Astrocyte (in vitro differentiated cells and primary cell): ENCODE data around the gene NACC1. TPM values are rescaled to one million over a fixed set of nuclear protein-coding genes. Genes with fewer than 3 reads are reported as not detected.

Experiments
- DNase-seq: peaks from one replicate; pipeline ENCODE4 v3.0.0-alpha.2; 2010; ENCODE audit warnings: low read depth
- FAIRE-seq: peaks from 2 replicates; lab custom pipeline; 2011; peaks lifted over from hg19 to GRCh38; lab: Jason Lieb, UNC
- H2AFZ ChIP-seq: 2 replicates; pipeline ENCODE4 v1.6.0; 2012; ENCODE audit warnings: low read depth, low read length, inconsistent platforms
- H3K27ac ChIP-seq: 2 replicates; pipeline ENCODE4 v1.5.1; 2011; ENCODE audit warnings: low read depth, low read length, inconsistent platforms
- H3K27me3 ChIP-seq: 2 replicates; pipeline ENCODE4 v1.6.0; 2011; ENCODE audit warnings: low read length, inconsistent platforms; ENCODE audit not compliant: insufficient read depth
- H3K36me3 ChIP-seq: 2 replicates; pipeline ENCODE4 v1.5.1; 2011; ENCODE audit warnings: low read length, inconsistent platforms; ENCODE audit not compliant: insufficient read depth
- H3K4me1 ChIP-seq: 2 replicates; pipeline ENCODE4 v1.5.1; 2011; ENCODE audit warnings: low read length, inconsistent platforms; ENCODE audit not compliant: insufficient read depth
- H3K4me2 ChIP-seq: 2 replicates; pipeline ENCODE4 v1.6.0; 2012; ENCODE audit warnings: low read length, inconsistent platforms
- H3K4me3 ChIP-seq: 2 replicates; pipeline ENCODE4 v1.5.1; 2011; ENCODE audit warnings: low read depth, mild to moderate bottlenecking, low read length, inconsistent platforms; ENCODE audit not compliant: insufficient read depth
- H3K79me2 ChIP-seq: 2 replicates; pipeline ENCODE4 v1.6.0; 2012; ENCODE audit warnings: mild to moderate bottlenecking, low read length, inconsistent platforms; ENCODE audit not compliant: insufficient read depth
- H3K9ac ChIP-seq: 2 replicates; pipeline ENCODE4 v1.6.0; 2012; ENCODE audit warnings: mild to moderate bottlenecking, low read length, inconsistent platforms
- H3K9me3 ChIP-seq: 2 replicates; pipeline ENCODE4 v1.5.1; 2012; ENCODE audit warnings: low read depth, mild to moderate bottlenecking, low read length, inconsistent platforms; ENCODE audit not compliant: insufficient read depth
- H4K20me1 ChIP-seq: 2 replicates; pipeline ENCODE4 v1.6.0; 2012; ENCODE audit warnings: low read length, inconsistent platforms; ENCODE audit not compliant: insufficient read depth
- H3K27ac Mint-ChIP-seq: one replicate; pipeline ENCODE4 v1.8.0; 2021; ENCODE audit warnings: mild to moderate bottlenecking, mixed read lengths; ENCODE audit not compliant: unreplicated experiment
- H3K27me3 Mint-ChIP-seq: one replicate; pipeline ENCODE4 v1.8.0; 2021; ENCODE audit warnings: low read depth, mixed read lengths; ENCODE audit not compliant: unreplicated experiment
- H3K36me3 Mint-ChIP-seq: one replicate; pipeline ENCODE4 v1.8.0; 2021; ENCODE audit warnings: low read depth, mixed read lengths; ENCODE audit not compliant: unreplicated experiment
- H3K4me1 Mint-ChIP-seq: one replicate; pipeline ENCODE4 v1.8.0; 2021; ENCODE audit warnings: low read depth, mixed read lengths; ENCODE audit not compliant: unreplicated experiment
- H3K4me3 Mint-ChIP-seq: one replicate; pipeline ENCODE4 v1.8.0; 2021; ENCODE audit warnings: mild to moderate bottlenecking, moderate library complexity, mixed read lengths; ENCODE audit not compliant: unreplicated experiment
- H3K9me3 Mint-ChIP-seq: one replicate; pipeline ENCODE4 v1.8.0; 2021; ENCODE audit warnings: mild to moderate bottlenecking, mixed read lengths; ENCODE audit not compliant: unreplicated experiment
- CTCF ChIP-seq: IDR thresholded peaks from 2 replicates; pipeline ENCODE4 v1.5.1; 2011; ENCODE audit warnings: low read depth, mild to moderate bottlenecking, inconsistent platforms, low read length, moderate library complexity; ENCODE audit not compliant: insufficient read depth
- EZH2 ChIP-seq: IDR thresholded peaks from 2 replicates; pipeline ENCODE4 v1.6.1; 2012; ENCODE audit warnings: mild to moderate bottlenecking, low read length, inconsistent platforms; ENCODE audit not compliant: insufficient read depth
- total RNA-seq: library from RNA; stranded (reverse); gene quantifications from 2 replicates; pipeline ENCODE4 v1.2.1, GENCODE V29; 2021

Gene NACC1
- total RNA-seq, 1 donor from 2014 or later: 104 TPM

GRCh38 chr19:13154241-13154778 lies 36.2 kb downstream of the NACC1 start:
- Histone ChIP-seq H3K27me3 (no peaks in the 10 kb centered on the region), H3K36me3 (no peaks in the 10 kb centered on the region), H4K20me1 (peaks cover 30% of the 10 kb centered on the region), H3K79me2 (peaks cover 52% of the 10 kb centered on the region), H3K27ac (peak overlapping the region; percentile 95), H3K9me3 (no peaks in the 10 kb centered on the region), H3K4me3 (peak overlapping the region; percentile 100), H2AFZ (no peak overlapping the region), H3K4me1 (peaks cover 26% of the 10 kb centered on the region), H3K9ac (peak overlapping the region; percentile 100), H3K4me2 (peak overlapping the region; percentile 97)
- Mint-ChIP-seq H3K27ac (peak overlapping the region; percentile 99), H3K9me3 (no peaks in the 10 kb centered on the region), H3K36me3 (peaks cover 15% of the 10 kb centered on the region), H3K4me3 (peak overlapping the region; percentile 95), H3K4me1 (peaks cover 7% of the 10 kb centered on the region), H3K27me3 (no peaks in the 10 kb centered on the region)
- no peak for TF ChIP-seq EZH2
- TF ChIP-seq CTCF: no peak
- DNase-seq (peak; percentile 92), FAIRE-seq (no peak)

GRCh38 chr19:13154911-13155471 lies 36.9 kb downstream of the NACC1 start:
- peaks cover 6% of the 10 kb centered on the region for H3K4me1 Mint-ChIP-seq
- Histone ChIP-seq H4K20me1 (peaks cover 30% of the 10 kb centered on the region), H2AFZ (no peak overlapping the region), H3K4me1 (peaks cover 21% of the 10 kb centered on the region), H3K4me3 (peak overlapping the region; percentile 100), H3K27ac (peak overlapping the region; percentile 95), H3K4me2 (peak overlapping the region; percentile 97), H3K79me2 (peaks cover 45% of the 10 kb centered on the region), H3K9me3 (no peaks in the 10 kb centered on the region), H3K9ac (peak overlapping the region; percentile 100), H3K36me3 (no peaks in the 10 kb centered on the region), H3K27me3 (no peaks in the 10 kb centered on the region)
- peak overlapping the region; percentile 95 for H3K4me3 Mint-ChIP-seq
- FAIRE-seq (no peak), DNase-seq (peak; percentile 49)
- H3K36me3 Mint-ChIP-seq: peaks cover 15% of the 10 kb centered on the region
- no peaks in the 10 kb centered on the region for H3K9me3 Mint-ChIP-seq
- no peaks in the 10 kb centered on the region for H3K27me3 Mint-ChIP-seq
- peak overlapping the region; percentile 99 for H3K27ac Mint-ChIP-seq
- TF ChIP-seq EZH2 (no peak), CTCF (peak; percentile 27)
